Fibroblast of skin of scalp (primary cell): ENCODE data around the gene USP49.
A peak's percentile ranks its signal among the peaks of the same experiment; 100 is the strongest.
"Not testable (repeated sequence)": the region's sequence is repeated elsewhere in the genome, so short reads cannot be mapped to it uniquely, and the experiment has no call there.

Experiments
- DNase-seq: peaks from one replicate; pipeline ENCODE4 v3.0.0-alpha.2; 2013

USP49 gene

GRCh38 chr6:41872147-41872546 is 23.0 kb downstream of the USP49 start:
- DNase-seq, result no peak

GRCh38 chr6:41871691-41872090 is 23.5 kb downstream of the USP49 start:
- no peak for DNase-seq

GRCh38 chr6:41859356-41859755 is 35.8 kb downstream of the USP49 start:
- DNase-seq, result no peak

- DNase-seq, result no peak
These were observed 36.5 kb downstream of the USP49 start for GRCh38 chr6:41858703-41859102.

DNA sequence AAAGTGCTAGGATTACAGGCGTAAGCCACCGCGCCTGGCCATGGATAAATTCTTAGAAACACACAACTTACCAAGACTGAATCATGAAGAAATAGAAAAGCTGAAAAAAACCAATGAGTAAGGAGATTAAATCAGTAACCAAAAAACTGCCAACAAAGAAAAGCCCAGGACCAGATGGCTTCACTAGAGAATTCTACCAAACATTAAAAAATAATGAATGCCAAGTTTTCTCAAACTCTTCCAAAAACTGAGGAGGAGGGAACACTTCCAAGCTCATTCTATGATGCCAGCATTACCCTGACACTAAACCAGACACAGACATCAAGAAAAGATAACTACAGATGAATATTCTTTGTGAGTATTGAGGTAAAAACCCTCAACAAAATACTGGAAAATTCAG is 44.3 kb downstream of the USP49 start:
- no peak for DNase-seq

DNA sequence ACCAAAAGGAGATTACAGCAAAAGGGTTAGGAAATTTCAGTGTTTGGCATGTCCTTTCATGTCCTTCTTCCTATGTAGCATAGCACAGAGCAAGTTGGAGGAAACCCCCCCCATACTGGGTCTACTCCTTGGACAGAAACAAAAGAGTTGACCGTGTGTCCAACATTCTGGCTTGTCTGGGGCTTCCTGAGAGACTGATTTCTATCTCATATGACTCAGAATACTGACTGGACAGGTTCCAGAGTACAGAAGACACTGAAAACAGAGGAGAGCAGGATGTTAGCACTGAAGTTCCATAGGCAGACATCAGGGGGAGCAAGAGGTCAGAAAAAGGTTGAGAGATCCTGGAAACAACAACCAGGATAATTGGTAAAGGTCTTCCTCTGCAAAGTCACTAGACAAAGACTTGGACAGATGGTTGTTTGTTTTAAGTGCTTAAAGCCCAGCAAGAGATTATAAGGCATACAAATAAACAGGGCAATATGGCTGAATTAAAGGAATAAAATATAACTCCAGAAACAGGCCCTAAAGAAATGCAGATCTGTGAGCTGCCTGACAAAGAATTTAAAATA is 48.4 kb downstream of the USP49 start:
- peak; percentile 90 for DNase-seq

DNA sequence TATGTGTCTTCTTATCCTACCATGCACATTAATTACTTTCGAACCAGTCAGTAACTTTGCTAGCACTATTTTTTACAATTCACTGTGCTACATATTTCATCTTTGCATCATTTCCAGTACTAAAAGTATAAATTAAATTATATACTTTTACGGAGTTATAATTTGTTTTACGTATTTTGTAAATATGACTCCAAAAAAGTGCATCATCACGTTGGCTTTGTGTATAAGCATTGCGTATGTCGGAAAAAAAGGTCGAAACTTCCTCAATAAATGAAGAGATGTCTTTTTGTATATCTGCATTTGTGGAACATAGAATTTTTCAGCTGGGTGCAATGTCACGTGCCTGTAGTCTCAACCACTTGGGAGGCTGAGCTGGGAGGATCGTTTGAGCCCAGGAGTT is 52.0 kb downstream of the USP49 start:
- no peak for DNase-seq

- no peak for DNase-seq
These were observed 54.8 kb downstream of the USP49 start for GRCh38 chr6:41840326-41840725.

DNA sequence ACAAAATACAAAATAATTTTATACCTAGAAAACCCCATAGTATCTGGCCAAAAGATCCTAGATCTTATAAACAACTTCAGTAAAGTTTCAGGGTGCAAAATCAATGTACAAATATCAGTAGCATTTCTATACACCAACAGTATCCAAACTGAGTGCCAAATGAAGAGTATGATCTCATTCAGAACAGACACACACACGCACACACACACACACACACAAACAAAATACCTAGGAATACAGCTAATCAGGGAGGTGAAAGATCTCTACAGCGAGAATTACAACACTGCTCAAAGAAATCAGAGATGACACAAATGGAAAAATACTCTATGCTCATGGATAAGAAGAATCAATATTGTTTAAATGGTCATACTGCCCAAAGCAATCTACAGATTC is 58.5 kb downstream of the USP49 start:
- no peak for DNase-seq

GRCh38 chr6:41836022-41836659 is 59.0 kb downstream of the USP49 start:
- no peak for DNase-seq

DNA sequence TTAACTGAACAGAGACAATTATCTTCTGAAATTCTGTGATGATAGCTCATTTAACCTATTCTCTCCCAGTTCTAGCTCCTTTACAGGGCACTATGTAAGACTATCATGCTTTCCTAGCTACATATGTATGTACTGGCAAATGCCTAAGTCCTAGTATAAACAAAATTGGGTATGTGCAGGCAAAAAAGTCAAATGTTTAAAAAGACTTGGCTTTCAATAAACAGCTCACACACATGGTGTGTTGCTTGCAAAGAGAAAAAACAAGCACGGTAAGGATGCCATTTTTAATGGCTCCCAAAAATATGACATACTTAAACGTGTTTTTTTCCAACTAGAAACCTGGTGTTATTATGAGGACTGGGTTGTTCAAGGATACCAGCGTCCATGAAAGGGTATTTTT is 62.9 kb downstream of the USP49 start:
- no peak for DNase-seq

DNA sequence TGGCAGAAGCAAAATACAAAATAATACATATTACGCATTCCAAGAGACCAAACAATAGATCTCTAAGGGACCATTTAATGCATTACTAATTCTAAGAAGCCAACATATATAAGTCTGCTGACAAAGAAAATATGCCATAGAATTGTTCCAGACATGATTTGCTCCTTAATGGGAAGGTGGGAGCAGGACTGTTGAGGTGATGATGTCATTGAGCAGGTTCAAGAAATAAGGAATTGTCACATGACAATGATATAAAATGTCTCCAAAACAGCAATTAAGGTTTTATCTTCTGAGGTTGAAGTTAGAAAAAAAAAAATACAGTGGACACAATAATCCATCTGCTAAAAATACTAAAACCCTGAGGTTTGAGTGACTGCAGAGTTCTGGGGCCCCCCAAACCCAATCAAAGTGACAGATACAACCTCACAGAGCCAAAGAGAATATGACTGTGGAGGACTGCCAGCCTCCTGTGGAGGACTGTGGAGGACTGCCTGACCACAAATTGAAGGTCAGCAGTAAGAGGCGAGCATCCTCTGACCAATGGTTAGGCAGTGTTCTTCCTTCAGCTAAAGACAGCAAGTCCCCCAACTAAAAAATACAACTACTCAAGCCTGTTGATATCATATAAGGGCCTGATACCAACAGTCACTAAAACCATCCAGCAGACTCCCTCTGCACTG is 68.7 kb downstream of the USP49 start:
- DNase-seq, result no peak

- no peak for DNase-seq
These were observed 70.3 kb downstream of the USP49 start for GRCh38 chr6:41824571-41825569.

- no peak for DNase-seq
These were observed 72.0 kb downstream of the USP49 start for GRCh38 chr6:41823178-41823577.

DNA sequence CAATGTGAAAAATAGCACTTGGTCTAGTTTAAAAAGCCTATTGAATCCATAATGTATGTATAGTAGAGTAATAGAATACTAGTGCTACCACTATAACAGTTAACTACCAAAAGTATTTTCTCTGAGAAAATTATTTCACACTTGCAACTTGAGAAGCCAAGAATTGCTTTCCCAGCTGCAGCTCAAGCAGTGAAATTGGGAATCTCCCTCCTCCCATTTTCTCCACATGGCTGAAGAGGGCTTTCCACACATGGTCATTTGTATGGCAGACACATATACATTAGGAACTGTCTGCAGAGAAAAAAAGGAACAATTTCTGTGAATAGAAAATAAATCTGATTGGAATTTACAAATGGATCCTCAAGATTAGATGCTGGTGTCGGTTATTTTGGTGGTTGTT is 73.2 kb downstream of the USP49 start:
- DNase-seq, result no peak

- no peak for DNase-seq
These were observed 73.9 kb downstream of the USP49 start for GRCh38 chr6:41821266-41821665.

GRCh38 chr6:41818271-41819054 is 76.7 kb downstream of the USP49 start:
- no peak for DNase-seq

GRCh38 chr6:41815587-41815986 is 79.6 kb downstream of the USP49 start:
- DNase-seq, result no peak

DNA sequence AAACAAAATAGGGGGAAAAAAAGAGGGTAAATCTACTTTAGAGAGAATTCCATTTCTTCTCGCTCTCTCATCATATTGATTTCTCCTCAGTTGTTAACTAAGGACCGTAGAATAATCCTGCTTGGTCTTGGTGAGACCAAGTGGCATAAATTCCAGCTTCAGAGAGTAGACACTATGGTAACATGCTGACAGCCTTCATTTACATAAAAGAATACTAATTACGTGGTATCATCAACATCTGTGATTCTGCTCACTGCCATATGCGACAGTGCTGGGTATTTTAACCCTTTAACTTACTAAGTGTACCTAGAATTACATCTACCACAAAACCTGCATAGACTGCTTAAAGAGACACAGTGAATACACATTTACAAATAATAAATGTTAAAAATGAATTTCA is 80.5 kb downstream of the USP49 start:
- no peak for DNase-seq

DNA sequence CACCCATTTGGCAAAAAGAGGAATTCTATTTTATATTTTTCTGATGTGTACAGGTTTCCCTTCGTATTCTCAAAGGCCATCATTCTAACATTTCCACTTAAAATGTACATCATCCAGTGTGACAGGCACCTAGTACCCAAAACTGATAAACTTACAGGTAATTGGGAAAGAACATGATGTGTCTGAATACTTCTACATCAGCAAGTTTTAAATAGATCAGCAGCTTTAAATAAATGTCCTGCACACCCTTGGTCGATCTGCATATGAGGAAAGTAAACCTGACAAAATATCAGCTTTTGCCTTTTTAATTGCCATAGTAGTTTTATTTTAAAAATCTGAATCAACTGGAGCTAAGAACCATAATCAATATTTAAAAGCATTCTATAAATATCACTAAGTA is 81.2 kb downstream of the USP49 start:
- no peak for DNase-seq

- DNase-seq, result no peak
These were observed 81.7 kb downstream of the USP49 start for GRCh38 chr6:41813469-41813868.

- DNase-seq, result not testable (repeated sequence)
These were observed 83.2 kb downstream of the USP49 start for GRCh38 chr6:41811946-41812345.
